Activated CD4-positive, alpha-beta T cell treated with anti-CD3 and anti-CD28 coated beads, Interleukin-2, amount 50 U/mL, for 24 hours (primary cell): ENCODE measurements around the gene RNF10.
"Not testable (repeated sequence)": the region's sequence is repeated elsewhere in the genome, so short reads cannot be mapped to it uniquely, and the experiment has no call there.

ENCODE experiments used
- DNase-seq, 2 donors: peaks; one replicate each; pipeline ENCODE4 v3.0.0-alpha.2; 2020; ENCODE audit warnings: low read depth in 1 of 2, low spot score in 1 of 2

The RNF10 gene

DNA sequence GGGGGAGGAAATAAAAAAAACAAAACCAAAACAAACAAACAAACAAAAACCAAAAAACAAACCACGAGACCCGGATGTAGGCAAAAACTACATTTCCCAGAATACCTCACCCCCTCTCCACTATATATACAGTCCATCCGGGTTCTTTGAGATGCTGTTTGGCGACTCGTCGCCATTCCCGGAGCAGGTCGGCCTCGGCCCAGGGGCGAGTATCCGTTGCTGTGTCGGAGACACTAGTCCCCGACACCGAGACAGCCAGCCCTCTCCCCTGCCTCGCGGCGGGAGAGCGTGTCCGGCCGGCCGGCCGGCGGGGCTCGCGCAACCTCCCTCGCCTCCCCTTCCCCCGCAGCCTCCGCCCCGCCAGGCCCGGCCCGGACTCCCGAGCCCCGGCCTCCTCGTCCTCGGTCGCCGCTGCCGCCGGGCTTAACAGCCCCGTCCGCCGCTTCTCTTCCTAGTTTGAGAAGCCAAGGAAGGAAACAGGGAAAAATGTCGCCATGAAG, at the start of gene RNF10:
Gene RNF10 (plus strand): TSS at position 154 of the 500 bp plus-strand sequence. CDS start 456 bp downstream, outside the sequence.
- DNase-seq: peak; percentile 39 to 74

DNA sequence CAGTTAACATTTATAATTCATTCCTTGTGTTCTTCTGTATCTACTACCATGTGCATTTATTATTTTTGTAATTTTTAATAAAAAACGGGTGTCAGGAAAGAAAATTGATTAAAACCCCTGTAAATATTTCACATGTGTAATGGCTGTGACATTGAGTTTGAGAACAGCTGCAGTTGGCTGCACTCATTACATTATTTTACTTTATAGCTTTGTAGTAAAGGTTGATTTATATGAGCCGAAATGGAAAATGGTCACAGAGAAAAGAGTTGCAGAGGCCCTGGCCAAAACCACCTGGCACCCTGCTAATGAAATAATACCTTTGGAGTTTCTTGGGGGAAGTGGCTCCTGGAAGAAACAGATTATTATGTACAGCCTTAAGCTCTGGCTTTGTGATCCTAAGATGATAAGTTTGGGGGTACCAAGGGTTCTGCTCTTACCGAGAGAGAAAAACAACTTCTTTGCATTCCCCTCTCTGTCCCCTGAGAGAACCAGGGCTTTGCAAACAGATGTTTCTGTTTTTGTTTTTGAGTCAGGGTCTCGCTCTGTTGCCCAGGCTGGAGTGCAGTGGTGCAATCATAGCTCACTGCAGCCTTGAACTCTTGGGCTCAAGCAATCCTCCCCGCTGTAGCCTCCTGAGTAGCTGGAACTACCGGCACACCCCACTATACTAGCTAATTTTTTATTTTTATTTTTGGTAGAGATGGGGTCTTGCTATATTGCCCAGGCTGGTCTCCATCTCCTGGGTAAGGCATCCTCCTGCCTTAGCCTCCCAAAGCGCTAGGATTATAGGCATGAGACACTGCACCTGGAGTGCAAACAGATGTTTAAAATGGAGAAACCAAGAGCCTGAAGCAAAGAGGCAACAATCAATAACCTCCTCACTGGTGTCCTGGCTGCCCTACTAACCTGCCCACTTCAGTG, 47.9 kb upstream of the RNF10 start:
- DNase-seq: no peak

DNA sequence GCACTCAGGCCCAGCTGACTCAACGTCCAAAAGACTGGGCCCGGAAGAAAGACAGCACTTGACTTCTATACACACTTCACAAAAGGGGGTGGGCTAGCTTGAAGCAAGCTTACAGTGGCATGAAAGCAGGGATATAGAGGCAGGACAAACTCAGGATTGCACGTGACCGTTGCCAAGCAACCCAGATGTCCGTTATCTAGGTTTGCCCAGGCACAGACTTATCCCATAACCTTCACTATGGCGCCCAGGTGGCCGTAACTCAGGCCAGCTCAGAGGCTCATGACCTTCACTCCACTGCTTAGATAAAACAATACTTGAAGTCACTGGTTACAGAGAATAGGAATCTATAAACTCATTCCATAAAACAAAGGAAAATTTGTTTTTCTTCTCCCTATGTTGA, 46.6 kb upstream of the RNF10 start:
- not testable (repeated sequence) for DNase-seq

DNA sequence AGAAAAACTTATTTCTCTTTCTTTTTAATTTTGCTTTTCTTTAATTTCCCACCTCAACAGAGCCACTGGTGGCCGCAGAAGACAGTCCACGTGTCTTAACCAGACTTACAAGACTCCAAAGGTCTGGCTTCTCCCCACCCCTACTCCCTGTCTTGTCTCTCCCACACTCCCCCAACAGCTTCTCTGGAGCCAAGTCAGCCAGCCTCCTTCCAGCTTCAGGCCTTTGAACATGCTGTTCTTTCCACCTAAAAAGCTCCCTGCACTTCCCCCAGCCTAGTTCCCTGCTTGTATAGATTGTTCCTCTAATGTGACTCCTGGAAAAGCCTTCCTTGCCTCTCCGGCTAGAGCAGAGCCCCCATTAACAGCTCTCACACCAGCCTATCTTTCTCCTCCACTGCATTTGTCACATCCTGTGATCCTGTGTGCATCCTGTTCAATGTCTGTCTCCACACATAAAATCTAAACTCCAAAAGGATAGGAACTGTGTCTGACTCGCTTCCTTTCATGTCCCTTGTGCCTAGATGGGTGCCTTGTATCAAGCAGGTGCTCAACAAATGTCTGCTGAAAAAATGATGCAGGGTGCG, 46.0 kb upstream of the RNF10 start:
- DNase-seq: no peak

- DNase-seq: no peak
Observed at GRCh38 chr12:120489018-120489417, 45.1 kb upstream of the RNF10 start.

GRCh38 chr12:120490325-120490724, 43.8 kb upstream of the RNF10 start:
- DNase-seq: no peak

DNA sequence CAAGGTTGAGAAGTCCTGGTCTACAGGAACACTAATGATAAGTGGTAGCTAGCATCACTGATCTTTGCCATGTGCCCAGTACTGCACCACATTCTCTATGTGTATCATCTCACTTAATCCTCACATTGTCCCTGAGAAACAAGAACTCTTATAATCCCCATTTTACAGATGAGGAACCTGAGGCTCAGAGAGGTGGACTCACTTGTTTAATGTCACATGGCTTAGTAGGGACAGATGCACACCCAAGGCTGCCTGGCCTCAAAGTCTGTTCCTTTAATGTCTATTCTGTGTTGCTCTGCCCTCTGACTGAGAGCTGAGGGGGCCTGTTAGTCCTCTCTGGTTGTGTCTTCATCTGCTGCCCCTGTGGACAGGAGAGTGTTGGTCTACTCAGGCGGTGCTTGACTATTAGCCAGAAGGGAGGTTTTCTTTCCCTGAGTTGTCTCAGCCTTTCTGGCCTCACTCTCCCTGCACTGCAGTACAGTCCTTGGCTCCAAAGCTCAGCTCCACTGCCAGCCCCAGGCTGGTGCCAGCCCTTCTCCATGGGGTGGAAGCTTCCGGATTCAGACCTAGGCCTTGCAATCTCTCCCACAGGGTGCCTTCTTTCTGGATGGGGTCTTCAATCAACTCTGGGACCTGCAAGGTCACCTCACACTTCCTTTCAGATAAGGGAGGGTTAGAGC, 43.2 kb upstream of the RNF10 start:
- DNase-seq: no peak

DNA sequence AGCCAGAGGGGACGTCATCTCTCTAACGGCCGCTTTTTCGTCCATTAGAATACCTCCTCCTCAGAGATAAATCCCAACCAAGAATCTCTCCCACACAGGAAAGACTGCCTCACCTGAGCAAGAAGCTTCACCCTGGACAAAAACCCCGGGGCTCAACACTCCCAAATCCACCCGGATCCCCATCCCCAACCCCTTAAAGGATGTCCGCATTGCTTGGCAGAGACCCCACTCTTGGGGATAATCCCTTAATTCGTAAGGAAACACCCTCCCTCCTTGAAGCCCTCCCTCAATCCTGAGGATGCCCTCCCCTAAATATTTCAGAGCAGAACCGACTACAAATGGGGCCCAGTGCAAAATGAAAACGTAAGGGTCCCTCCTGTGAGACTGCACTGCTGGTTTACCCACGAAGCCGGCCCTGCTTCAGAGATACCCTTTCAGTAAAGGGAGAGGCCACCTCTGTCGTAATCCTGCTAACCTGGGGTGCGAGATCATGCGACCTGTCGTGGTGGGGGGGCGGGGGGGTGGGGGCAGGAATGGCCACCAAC, 38.9 kb upstream of the RNF10 start:
- DNase-seq: peak in 1 of 2 donors; percentile 4

GRCh38 chr12:120495731-120496412, 38.3 kb upstream of the RNF10 start, which contains the start of gene DYNLL1:
Gene DYNLL1 (plus strand): TSS chr12:120496113. CDS start chr12:120496422, 309 bp downstream.
- peak; percentile 97 to 98 for DNase-seq

- DNase-seq: peak in 1 of 2 donors; percentile 22
Observed at GRCh38 chr12:120496413-120497340, 37.5 kb upstream of the RNF10 start.

GRCh38 chr12:120497524-120498150, 36.5 kb upstream of the RNF10 start:
- DNase-seq: no peak

GRCh38 chr12:120498870-120499515, 35.2 kb upstream of the RNF10 start:
- no peak for DNase-seq

DNA sequence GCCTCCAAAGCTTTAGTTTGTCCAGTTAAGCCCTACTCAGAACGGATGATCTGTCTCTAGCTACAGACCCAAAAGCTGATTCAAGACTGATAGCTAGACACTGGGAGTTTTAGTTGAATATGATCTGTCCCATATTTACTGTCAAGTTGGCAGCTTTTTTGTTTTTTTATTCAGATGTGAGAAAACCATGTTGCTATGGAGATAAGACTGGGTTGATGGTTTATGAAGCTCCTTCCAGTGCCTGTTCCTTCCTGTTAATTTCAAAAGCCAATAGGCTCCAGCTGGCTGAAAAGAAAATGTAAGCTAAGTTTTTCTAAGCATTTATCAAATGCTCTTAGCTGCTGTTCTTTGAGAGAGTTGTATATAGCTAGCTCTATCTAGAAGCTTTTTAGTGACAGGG, 33.6 kb upstream of the RNF10 start:
- no peak for DNase-seq

DNA sequence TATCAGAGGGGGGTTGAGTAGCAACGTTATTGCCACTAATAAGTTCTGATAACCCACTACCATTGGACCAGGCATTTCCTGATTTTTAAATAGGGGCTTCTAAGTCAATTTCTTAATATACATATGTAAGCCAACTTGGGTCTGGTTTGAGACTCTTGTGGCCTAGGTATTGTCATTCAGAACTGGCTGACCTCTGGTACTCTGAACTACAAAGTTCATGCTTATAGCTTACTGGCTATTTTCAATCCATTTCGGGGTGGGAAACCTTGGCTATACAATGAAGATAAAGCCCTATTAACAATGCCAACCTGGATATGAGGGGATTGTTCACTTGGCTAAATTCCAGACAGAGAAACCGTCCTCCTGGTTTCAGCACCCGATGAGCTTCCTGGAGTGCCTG, 29.6 kb upstream of the RNF10 start:
- DNase-seq: no peak

DNA sequence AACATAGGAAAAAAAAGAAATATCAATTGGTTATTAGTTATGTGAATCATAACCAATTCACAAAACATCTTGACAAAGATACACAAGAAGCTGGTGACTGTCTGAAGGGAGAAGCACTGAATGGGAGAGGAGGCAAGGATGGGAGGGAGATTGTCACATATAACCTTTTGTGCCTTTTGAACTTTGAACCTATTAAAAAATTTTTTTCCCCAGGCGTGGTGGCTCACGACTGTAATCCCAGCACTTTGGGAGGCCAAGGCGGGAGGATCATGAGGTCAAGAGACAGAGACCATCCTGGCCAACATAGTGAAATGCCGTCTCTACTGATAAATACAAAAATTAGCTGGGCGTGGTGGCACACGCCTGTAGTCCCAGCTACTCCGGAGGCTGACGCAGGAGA, 25.6 kb upstream of the RNF10 start:
- DNase-seq: no peak

DNA sequence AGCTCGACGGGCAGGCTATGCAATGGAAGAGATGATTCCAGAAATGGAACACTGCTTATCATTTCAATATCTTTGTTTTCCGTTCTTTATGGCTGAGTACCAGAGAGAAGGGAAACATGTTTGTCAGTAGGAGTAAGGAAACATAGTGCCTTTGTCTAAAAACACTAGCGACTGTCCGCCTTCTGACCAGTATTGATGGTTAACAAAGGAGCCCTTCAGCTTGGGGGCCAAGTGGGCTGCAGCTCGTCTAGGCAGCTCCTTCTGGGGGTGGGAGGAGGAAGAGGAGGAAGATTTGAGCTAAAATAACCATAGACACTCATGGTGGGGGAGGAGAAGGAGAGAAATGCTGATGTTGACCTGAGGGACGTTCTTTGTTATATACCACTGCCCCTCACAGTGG, 20.2 kb upstream of the RNF10 start:
- DNase-seq: no peak

GRCh38 chr12:120515496-120515895, 18.7 kb upstream of the RNF10 start:
- DNase-seq: no peak

DNA sequence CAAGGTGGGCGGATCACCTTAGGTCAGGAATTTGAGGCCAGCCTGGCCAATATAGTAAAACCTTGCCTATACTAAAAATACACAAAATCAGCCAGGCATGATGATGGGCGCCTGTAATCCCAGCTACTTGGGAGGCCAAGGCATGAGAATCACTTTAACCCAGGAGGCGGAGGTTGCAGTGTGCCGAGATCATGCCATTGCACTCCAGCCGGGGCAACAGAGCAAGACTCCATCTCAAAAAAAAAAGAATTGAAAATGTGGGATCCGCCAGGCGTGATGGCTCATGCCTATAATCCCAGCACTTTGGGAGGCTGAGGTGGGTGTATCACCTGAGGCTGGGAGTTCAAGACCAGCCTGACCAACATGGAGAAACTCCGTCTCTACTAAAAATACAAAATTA, 14.8 kb upstream of the RNF10 start:
- not testable (repeated sequence) for DNase-seq

- DNase-seq: no peak
Observed at GRCh38 chr12:120522568-120522967, 11.6 kb upstream of the RNF10 start.
